Cortex of kidney (tissue), 1 donor: Measurements from ENCODE around the gene LMNTD2.
"Not testable (repeated sequence)": the region's sequence is repeated elsewhere in the genome, so short reads cannot be mapped to it uniquely, and the experiment has no call there.

Experiments used
- DNase-seq: peaks from one replicate; lab custom pipeline; 2025; lab: John Stamatoyannopoulos, UW

The LMNTD2 gene

GRCh38 chr11:532986-533585 lies 27.5 kb downstream of the LMNTD2 start:
- DNase-seq, result no peak

GRCh38 chr11:532527-532985 lies 28.0 kb downstream of the LMNTD2 start:
- no peak for DNase-seq

- no peak for DNase-seq
Observed at GRCh38 chr11:531919-532526, 28.5 kb downstream of the LMNTD2 start.

GRCh38 chr11:530960-531831 lies 29.3 kb downstream of the LMNTD2 start:
- DNase-seq, result no peak

GRCh38 chr11:529728-530411 lies 30.7 kb downstream of the LMNTD2 start:
- DNase-seq, result no peak

GRCh38 chr11:528815-529727 lies 31.5 kb downstream of the LMNTD2 start:
- DNase-seq, result no peak

- no peak for DNase-seq
Observed at GRCh38 chr11:528166-528814, 32.2 kb downstream of the LMNTD2 start.

GRCh38 chr11:526192-526591 lies 34.3 kb downstream of the LMNTD2 start:
- DNase-seq, result no peak

GRCh38 chr11:521177-521688 lies 39.3 kb downstream of the LMNTD2 start:
- DNase-seq, result no peak

- DNase-seq, result no peak
Observed at GRCh38 chr11:520428-521176, 39.9 kb downstream of the LMNTD2 start.

- DNase-seq, result no peak
Observed at GRCh38 chr11:518463-519202, 41.9 kb downstream of the LMNTD2 start.

GRCh38 chr11:516918-517685 lies 43.4 kb downstream of the LMNTD2 start:
- not testable (repeated sequence) for DNase-seq

- no peak for DNase-seq
Observed at GRCh38 chr11:516400-516799, 44.1 kb downstream of the LMNTD2 start.

GRCh38 chr11:515131-515530 lies 45.4 kb downstream of the LMNTD2 start:
- DNase-seq, result no peak

- DNase-seq, result no peak
Observed at GRCh38 chr11:514606-515005, 45.9 kb downstream of the LMNTD2 start.

- no peak for DNase-seq
Observed at GRCh38 chr11:512761-513595, 47.6 kb downstream of the LMNTD2 start.

GRCh38 chr11:508956-509355 lies 51.6 kb downstream of the LMNTD2 start:
- no peak for DNase-seq
